NCI-H69 (cell line): ENCODE data around the gene BTBD17.

Experiments
- DNase-seq: peaks from one replicate; lab custom pipeline; 2025; lab: John Stamatoyannopoulos, UW

Gene BTBD17

DNA sequence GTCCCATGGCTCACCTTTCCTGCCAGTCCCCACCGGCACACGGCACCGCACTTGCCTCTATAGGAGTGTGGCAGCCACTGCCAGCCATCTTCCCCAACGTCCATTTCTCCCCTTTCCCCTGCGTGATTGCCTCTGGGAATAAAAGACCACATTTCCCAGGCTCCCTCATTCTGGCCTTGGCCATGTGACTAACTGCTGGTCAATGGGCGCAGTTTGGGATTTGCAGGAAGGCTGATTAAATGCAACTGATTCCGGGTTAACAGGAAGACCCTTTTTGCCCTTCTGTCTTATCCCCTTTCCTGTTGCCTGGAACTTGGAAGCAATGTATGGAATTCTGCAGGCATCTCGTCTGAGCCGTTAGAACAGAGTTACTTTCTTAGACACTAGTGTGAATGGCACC lies 3.0 kb downstream of the BTBD17 start:
- DNase-seq: no peak

DNA sequence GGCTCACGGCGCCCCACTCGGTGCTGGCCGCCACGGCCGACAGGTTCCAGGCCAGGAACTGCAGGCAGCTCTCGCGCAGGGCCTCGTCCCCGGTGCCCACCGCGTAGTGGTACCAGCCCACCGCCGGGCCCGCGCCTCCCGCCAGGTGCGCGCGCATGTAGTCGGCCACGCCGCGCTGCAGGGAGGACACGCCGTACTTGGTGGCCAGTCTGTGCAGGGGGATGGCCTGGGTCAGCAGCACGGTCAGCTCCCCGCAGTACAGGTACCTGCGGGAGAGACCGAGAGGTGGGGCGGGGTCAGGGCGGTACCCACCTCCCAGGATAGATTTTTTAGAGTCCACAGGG lies 4.2 kb downstream of the BTBD17 start:
- DNase-seq: no peak

GRCh38 chr17:74356646-74357465 lies 4.8 kb downstream of the BTBD17 start:
- peak; percentile 26 for DNase-seq

DNA sequence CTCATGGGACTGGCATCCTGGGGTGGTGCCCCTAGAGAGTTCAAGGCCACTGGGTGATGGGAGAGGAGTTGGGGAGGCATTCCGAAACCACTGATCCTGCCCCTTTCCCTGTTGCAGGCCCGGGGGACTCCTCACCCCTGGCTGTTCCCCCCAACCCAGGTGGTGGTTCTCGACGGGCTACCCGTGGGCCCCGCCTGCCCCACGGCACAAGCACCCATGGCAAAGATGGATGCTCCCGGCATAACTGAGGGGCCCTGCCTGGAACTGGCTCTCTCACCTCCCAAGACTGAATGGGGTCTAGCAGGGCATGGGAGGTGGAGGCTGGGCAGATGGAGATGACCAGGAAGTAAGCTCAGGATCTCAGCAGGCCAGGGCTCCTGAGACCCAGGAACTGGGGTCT lies 6.6 kb downstream of the BTBD17 start:
- no peak for DNase-seq

DNA sequence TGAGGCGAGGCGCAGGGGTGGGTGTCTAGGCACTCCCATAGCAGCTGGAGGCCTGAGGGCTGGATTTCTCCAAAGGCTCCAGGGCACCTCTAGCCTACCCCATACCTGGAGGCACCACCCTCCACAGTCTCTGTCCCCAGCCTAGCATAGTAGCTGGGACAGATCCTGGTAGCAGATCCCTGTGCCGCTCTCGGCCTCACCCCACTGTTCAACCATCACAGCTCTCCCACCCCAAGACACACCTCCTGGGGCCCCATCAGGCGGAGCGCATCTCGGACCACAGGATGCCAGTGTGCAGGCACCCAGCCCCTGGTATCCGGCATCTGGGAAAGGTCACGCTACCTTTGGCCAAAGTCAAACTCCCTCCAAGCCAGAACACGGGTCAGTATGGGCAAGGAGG lies 7.1 kb downstream of the BTBD17 start:
- DNase-seq: no peak

GRCh38 chr17:74354123-74354522 lies 7.5 kb downstream of the BTBD17 start:
- DNase-seq: no peak

GRCh38 chr17:74353446-74354060 lies 8.1 kb downstream of the BTBD17 start:
- DNase-seq: no peak

- no peak for DNase-seq
Observed at GRCh38 chr17:74351552-74352210, 10.0 kb downstream of the BTBD17 start.

DNA sequence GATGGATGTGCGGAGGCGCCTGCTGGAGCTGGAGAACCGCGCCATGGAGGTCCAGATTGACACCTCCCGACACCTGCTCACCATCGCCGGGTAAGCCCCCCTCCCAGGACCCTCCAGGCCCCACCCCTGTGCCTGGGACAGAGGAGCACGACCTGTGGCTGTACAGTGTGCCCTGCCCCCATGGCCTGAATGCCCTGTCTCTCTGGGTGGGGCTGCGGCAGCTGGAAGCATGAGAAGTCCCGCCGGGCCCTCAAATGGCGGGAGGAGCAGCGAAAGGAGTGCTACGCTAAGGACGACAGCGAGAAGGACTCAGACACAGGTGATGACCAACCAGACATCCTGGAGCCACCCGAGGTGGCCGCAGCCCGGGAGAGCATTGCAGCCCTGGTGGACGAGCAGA lies 11.2 kb downstream of the BTBD17 start:
- DNase-seq: no peak

- DNase-seq: no peak
Observed at GRCh38 chr17:74349120-74349519, 12.5 kb downstream of the BTBD17 start.

DNA sequence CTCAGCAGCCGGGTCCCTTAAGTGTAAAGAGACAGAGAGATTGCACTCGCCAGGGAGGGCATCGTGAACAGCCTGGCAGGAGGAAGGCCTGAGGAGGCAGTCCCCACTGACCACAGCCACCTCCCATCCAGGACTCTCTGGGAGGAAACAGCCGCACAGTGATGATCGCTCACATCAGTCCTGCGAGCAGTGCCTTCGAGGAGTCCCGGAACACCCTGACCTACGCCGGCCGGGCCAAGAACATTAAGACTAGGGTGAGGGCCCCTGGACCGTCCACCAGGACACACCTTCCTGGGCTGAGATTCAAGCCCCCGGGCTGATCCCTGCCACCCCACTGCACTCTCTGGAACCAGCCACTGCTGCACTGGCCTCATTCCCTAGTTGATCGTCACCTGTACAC lies 14.0 kb downstream of the BTBD17 start:
- DNase-seq: no peak

DNA sequence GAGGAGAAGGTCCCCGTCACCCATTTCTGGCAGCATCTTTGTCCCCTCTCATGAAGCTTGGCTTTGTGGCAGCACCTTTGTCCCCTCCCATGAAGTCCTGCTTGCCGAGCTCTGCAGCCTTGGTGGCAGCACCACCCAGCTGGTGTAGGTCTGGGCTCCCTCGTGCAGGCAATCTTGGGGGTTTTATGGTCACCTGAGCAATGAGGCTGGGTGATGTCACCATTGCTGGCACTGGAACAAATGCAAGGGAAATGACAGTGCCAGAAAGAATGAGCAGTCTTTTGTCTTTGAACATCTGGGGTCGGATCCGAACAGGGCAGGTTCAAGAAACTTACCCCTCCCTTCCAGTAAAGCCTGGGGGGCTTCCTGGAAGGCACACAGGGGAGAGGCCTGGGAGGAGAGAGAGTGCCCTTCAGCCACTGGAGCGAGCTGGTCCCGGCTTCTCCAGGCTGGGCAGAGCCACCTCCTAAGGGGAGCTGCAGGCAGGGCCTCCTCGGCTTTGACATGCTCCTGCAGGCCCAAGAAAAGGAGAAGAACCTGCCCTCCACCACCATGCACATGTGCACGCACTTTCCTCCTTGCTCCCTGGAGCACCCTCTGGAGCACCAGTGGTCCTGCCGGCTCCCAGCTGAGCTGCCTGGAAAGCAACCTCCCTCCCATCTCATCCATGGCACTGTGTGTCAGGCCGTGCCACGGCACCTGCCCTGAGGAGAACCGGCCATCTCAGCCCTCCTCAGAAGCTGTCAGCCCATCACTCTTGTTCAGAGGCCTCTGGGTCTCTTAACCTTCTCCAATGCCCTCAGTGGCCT lies 16.0 kb downstream of the BTBD17 start:
- peak; percentile 70 for DNase-seq

GRCh38 chr17:74344658-74345057 lies 17.0 kb downstream of the BTBD17 start:
- DNase-seq: no peak

DNA sequence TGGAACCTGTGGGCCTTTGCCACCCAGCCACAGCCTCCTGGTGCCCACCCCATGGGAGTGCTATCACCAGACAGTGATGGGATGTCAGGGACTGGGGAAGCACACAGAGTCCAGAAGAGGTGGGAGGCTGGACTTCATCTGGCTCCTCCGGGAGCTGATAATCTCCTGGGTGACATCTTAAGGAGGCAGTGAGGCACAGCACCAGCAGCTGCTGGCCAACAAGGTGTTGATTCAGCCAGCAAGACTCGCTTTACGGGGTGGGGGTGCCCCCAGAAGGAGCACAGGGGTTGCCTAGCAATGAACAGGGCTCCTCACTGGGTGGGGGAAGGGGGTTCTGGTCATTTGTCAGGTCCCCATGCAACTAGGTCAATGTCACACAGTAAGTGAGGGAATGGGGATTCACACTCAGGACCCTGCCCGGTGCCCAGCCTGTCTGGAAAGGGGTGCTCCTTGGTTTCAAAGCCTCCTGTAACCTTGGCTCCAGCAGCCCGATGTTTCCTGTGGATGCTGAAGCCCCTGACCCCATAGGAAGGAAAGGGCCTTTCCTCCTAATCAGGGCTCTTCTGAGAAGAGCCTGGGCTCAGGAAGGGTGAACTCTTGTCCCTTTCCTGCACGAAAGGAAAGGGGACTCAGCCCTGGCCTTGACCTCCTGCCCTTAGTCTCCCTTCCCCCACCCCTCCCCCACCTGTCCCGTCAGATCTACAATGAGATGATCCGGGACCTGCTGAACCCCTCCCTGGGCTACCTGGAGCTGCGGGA lies 18.0 kb downstream of the BTBD17 start:
- DNase-seq: peak; percentile 31

DNA sequence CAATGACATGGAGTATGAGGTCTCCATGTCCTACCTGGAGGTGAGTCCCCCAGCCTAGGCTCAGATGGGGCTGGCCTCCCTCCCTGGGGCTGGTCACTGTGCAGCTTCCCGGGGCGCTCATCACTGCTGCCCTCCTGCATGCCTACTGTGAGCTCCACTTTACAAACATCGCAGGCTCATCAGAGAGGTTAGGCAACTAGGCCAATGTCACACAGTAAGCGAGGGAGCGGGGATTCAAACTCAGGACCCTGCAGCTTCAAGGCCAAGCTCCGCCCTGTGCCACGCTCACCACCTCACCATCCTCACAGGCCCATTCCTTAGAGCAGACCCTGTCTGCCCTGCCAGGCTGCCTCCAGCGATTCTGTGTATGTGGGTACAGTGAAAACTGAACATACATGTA lies 18.5 kb downstream of the BTBD17 start:
- DNase-seq: no peak

DNA sequence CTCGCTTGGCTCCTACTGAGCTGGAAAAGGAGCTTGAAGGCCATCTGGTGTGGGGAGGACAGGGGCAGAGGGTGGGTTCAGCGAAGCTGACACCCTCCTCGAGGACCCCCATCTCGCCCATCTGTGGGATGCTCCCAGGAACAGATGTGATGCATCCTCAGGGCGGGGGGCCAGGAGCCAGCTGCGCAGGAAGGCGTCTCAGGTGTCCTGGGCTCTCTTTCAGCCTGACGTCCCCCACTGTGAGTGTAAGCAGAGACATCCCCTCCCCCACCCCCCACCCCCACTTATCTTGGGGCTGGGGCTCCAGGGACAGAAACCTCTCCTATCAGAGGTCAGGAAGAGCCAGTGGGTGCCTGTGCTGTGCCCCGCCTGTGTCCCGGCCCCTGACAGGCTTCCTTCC lies 19.4 kb downstream of the BTBD17 start:
- DNase-seq: peak; percentile 93

GRCh38 chr17:74340470-74341023 lies 21.1 kb downstream of the BTBD17 start:
- peak; percentile 74 for DNase-seq

DNA sequence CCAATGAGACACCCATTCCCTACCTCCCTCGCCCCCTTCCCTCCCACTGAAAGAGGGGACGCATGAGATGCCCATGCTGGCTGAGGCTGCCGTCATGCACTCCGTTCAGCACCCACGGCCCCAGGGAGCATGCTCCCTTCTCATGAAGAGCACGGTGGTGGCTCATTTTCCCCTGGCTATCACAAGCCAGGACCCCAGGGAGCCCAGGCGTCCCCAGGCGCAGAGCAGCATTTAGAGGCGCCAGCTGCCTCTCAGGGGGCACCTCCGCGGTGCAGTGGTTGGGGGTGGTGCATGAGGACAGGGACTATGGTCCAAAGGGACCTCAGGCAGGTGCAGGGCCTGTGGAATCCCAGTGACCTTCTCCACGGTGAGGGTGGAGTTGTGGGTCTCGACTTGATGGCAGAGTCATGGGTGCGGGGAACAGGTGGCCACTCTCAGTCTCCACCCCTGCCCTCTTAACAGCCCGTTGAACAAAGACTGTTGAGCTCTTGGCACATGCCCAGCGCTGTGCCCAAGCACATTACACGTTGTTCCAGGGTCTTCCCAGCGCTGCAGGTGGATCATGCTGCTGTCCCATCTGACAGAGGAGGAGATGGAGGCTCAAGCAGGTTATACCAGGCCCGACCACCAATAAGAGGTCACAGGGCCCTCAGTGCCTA lies 22.0 kb downstream of the BTBD17 start:
- DNase-seq: peak; percentile 87

DNA sequence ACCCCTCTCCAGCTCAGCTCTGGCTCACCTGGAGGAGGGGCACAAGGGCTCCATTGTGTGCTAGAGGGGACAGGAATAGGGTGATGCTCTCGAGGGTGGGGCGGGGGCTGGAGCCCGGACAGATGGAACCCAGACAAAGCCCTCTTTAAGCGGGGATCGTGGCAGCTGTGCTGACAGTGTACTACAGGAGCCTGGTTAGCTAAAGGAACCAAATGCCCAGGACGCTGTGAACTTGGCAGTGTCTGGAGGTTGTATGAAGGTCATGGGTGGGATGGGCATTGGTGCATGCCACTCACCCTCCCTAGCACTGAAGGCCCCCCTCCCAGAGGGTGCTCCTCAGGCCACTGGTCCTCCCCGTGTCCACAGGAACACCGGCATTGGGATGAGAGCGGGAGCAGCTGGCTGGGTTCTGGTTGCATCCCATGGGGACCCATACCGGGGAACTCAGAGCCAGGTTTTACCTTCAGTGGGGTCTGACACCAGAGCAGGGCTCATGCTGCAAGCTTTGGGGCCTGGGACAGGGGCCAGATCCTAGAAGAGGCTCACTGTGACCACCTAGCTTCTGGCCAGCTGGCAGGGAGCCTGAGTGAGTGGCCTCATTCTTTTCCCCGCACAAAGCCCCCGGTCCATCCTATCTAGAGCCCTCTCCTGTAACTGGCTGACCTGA lies 23.7 kb downstream of the BTBD17 start:
- DNase-seq: peak; percentile 88

- peak; percentile 23 for DNase-seq
Observed at GRCh38 chr17:74336307-74336706, 25.4 kb downstream of the BTBD17 start.
